Measurements from ENCODE around the gene ADAMTS6.
"Not testable (repeated sequence)": the region's sequence is repeated elsewhere in the genome, so short reads cannot be mapped to it uniquely, and the experiment has no call there.

ADAMTS6 gene

GRCh38 chr5:65197531-65198455 is 283.9 kb downstream of the ADAMTS6 start:
- no peak for DNase-seq (ENCODE audit: low read depth in 2 of 2)

- DNase-seq (ENCODE audit: low read depth in 2 of 2): no peak
Observed at GRCh38 chr5:65194871-65195270, 286.8 kb downstream of the ADAMTS6 start.

- no peak for DNase-seq (ENCODE audit: low read depth in 2 of 2)
Observed at GRCh38 chr5:65192331-65192730, 289.4 kb downstream of the ADAMTS6 start.

GRCh38 chr5:65191554-65192135 is 290.1 kb downstream of the ADAMTS6 start:
- DNase-seq (ENCODE audit: low read depth in 2 of 2): no peak

GRCh38 chr5:65190328-65191053 is 291.2 kb downstream of the ADAMTS6 start:
- no peak for DNase-seq (ENCODE audit: low read depth in 2 of 2)

GRCh38 chr5:65186646-65187227 is 295.0 kb downstream of the ADAMTS6 start:
- DNase-seq (ENCODE audit: low read depth in 2 of 2): no peak

GRCh38 chr5:65185468-65185867 is 296.3 kb downstream of the ADAMTS6 start:
- no peak for DNase-seq (ENCODE audit: low read depth in 2 of 2)

- DNase-seq (ENCODE audit: low read depth in 2 of 2): no peak
Observed at GRCh38 chr5:65184780-65185179, 296.9 kb downstream of the ADAMTS6 start.

- not testable (repeated sequence) for DNase-seq (ENCODE audit: low read depth in 2 of 2)
Observed at GRCh38 chr5:65174231-65174630, 307.5 kb downstream of the ADAMTS6 start.

GRCh38 chr5:65173130-65173525 is 308.6 kb downstream of the ADAMTS6 start:
- no peak for DNase-seq (ENCODE audit: low read depth in 2 of 2)

- no peak for DNase-seq (ENCODE audit: low read depth in 2 of 2)
Observed at GRCh38 chr5:65172486-65173129, 309.1 kb downstream of the ADAMTS6 start.

GRCh38 chr5:65171645-65172044 is 310.1 kb downstream of the ADAMTS6 start:
- no peak for DNase-seq (ENCODE audit: low read depth in 2 of 2)

- no peak for DNase-seq (ENCODE audit: low read depth in 2 of 2)
Observed at GRCh38 chr5:65163698-65164097, 318.0 kb downstream of the ADAMTS6 start.

- DNase-seq (ENCODE audit: low read depth in 2 of 2): no peak
Observed at GRCh38 chr5:65161655-65162054, 320.1 kb downstream of the ADAMTS6 start.

- no peak for DNase-seq (ENCODE audit: low read depth in 2 of 2)
Observed at GRCh38 chr5:65157906-65158603, 323.7 kb downstream of the ADAMTS6 start.

GRCh38 chr5:65156933-65157332 is 324.8 kb downstream of the ADAMTS6 start:
- no peak for DNase-seq (ENCODE audit: low read depth in 2 of 2)

- DNase-seq (ENCODE audit: low read depth in 2 of 2): no peak
Observed at GRCh38 chr5:65152131-65152530, 329.6 kb downstream of the ADAMTS6 start.

- DNase-seq (ENCODE audit: low read depth in 2 of 2): no peak
Observed at GRCh38 chr5:65151614-65152013, 330.1 kb downstream of the ADAMTS6 start.

GRCh38 chr5:65150599-65151304 is 331.0 kb downstream of the ADAMTS6 start:
- DNase-seq (ENCODE audit: low read depth in 2 of 2): no peak

GRCh38 chr5:65149827-65150226 is 331.9 kb downstream of the ADAMTS6 start:
- DNase-seq (ENCODE audit: low read depth in 2 of 2): no peak
